Heart right ventricle (tissue), 16 donors: ENCODE measurements around the gene FUZ. TPM values are rescaled to one million over a fixed set of nuclear protein-coding genes. Genes with fewer than 3 reads are reported as not detected.
A peak's percentile ranks its signal among the peaks of the same experiment; 100 is the strongest.

Experiments
- ATAC-seq, 8 donors: fragments of 200-7000 bp; cut with Tn5 transposase; one replicate each; pipeline ENCODE4 v1.9.1; 2020; ENCODE audit warnings: mild to moderate bottlenecking in 8 of 8, moderate library complexity in 8 of 8, moderate number of reproducible peaks in 1 of 8
- DNase-seq, 2 donors: peaks; one replicate each; pipeline ENCODE4 v3.0.0-alpha.2; 2020
- H3K27ac ChIP-seq, 10 donors: fragments of 200-600 bp; sonication (generic) in 2 of 10; one replicate each; pipeline versions ENCODE4 v1.5.0 to v1.8.0; 2020 to 2022; ENCODE audit warnings: mild to moderate bottlenecking in 3 of 10
- H3K27me3 ChIP-seq, 7 donors: fragments of 200-600 bp; one replicate each; pipeline ENCODE4 v1.8.0; 2021 to 2022; ENCODE audit warnings: mild to moderate bottlenecking in 2 of 7
- H3K36me3 ChIP-seq, 9 donors: fragments of 200-600 bp; sonication (generic) in 1 of 9; one replicate each; pipeline versions ENCODE4 v1.5.0 to v1.8.0; 2020 to 2022; ENCODE audit warnings: mild to moderate bottlenecking in 2 of 9
- H3K4me1 ChIP-seq, 9 donors: fragments of 200-600 bp; sonication (generic) in 1 of 9; one replicate each; pipeline versions ENCODE4 v1.5.0 to v1.8.0; 2020 to 2022; ENCODE audit warnings: mild to moderate bottlenecking in 4 of 9
- H3K4me3 ChIP-seq, 10 donors: fragments of 200-600 bp; sonication (generic) in 2 of 10; one replicate each; pipeline versions ENCODE4 v1.5.0 to v1.8.0; 2020 to 2022; ENCODE audit warnings: mild to moderate bottlenecking in 7 of 10, moderate library complexity in 2 of 10
- H3K9me3 ChIP-seq, 11 donors: fragments of 200-600 bp in 10 of 11; sonication (generic) in 2 of 11; one replicate each; pipeline versions ENCODE4 v1.5.0 to v1.8.0; 2013 to 2022; ENCODE audit warnings: mild to moderate bottlenecking in 2 of 11, control low read depth in 1 of 11, moderate library complexity in 1 of 11
- WGBS, 2 donors: extraction: QIAGEN DNeasy Blood & Tissue Kit; methylation state at CpG; one replicate each; pipeline ENCODE4 v1.1.7; 2013; ENCODE audit warnings: inconsistent platforms in 1 of 2; 5-methylcytosine and 5-hydroxymethylcytosine counted together
- intact Hi-C, 10 donors: fragments of 100-400 bp; cut with DNase I; formaldehyde crosslinking; loops; one replicate each; pipeline versions ENCODE4 v1.11.1 to v1.14.2; 2022
- polyA plus RNA-seq, 2 donors: library from polyadenylated mRNA; stranded (reverse); fragments of 200-250 nt; gene quantifications; one replicate each; pipeline ENCODE4 v1.2.3, GENCODE V29; 2013
- total RNA-seq, 10 donors: library from RNA; stranded (reverse); fragmentation: NEBNext Ultra II Directional in 3 of 10; extraction: Animal tissue kit (Norgen Biotek cat#: 25700) in 3 of 10; gene quantifications; one replicate each; pipeline versions ENCODE4 v1.2.1 to v1.2.4, GENCODE V29; 2021 to 2023
- TF ChIP-seq, protein P1 (sequence below), 9 donors: fragments of 200-600 bp; sonication (generic) in 2 of 9; IDR thresholded peaks; one replicate each; pipeline versions ENCODE4 v1.5.0 to v1.8.0; 2021 to 2022; ENCODE audit warnings: antibody characterized with exemption in 9 of 9, mild to moderate bottlenecking in 5 of 9, moderate library complexity in 1 of 9
- donor health status: Arrhythmogenic right ventricular cardiomyopathy.
- donor health status: ischemic (EF 13 %, LVEDD 7.1; RV severe dilation, severe dysfunction).
- donor health status: healthy with polysubstance abuse.
- donor health status: DM: no; HTN: yes; CAD: no.
- donor health status: DM: no; HTN: no; CAD: no.
- donor health status: ischemic (EF 25% LVEDD 6.9; RV normal size, moderate dysfunction).
- donor health status: ischemic (EF 25% LVEDD 5.7; RV mildly dilated, moderate dysfunction).
- donor health status: healthy.
- donor health status: DM: yes; HTN: yes; CAD: no.
- donor health status: Ischemic cardiomyopathy.
- donor health status: ischemic (EF 35%, LVEDD 5.7; RV mildly dilated, moderate dysfunction).
- donor health status: nonischemic (EF 11% LVEDD 7.7; RV severe dilation, severe dysfunction).
- donor health status: DM: yes; HTN: yes; CAD: no.
- donor health status: PGD.
- donor health status: ischemic (EF 29% LVEDD 5.4; RV normal size, mild dysfunction).
- donor health status: nonischemic (EF 23%, LVEDD 6.1; RV moderate dilation, normal function).

Gene FUZ
- total and polyA plus RNA-seq, 12 donors, result 11.4 to 24.1 (median 14.9) TPM

DNA sequence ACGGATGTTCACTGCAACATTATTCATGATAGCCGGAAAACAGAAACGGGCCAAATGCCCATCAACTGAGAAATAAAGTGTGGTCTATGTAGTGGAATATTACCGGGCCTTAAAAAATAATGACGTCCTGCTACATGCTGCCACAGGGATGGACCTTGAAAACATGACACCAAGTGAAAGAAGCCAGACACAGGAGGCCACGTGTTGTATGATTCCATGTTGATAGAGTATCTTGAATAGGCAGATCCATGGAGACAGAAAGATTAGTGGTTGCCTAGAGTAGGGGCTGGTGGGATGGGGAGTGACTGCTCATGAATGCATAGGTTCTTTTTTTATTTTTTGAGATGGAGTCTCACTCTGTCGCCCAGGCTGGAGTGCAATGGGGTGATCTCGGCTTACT, 42.6 kb downstream of the FUZ start:
- Histone ChIP-seq H3K4me3 (no peak overlapping the region), H3K36me3 (peaks cover 0 to 34% (median 0%) of the 10 kb centered on the region in 9 donors), H3K9me3 (no peaks in the 10 kb centered on the region), H3K4me1 (peaks cover 4 to 47% (median 33%) of the 10 kb centered on the region in 9 donors), H3K27me3 (no peaks in the 10 kb centered on the region), H3K27ac (no peak overlapping the region)
- WGBS, 2 donors, result 79 to 84% methylated on average over 8 of the region's 8 CpGs
- ATAC-seq (no peak), DNase-seq (no peak)
- intact Hi-C loops, result no loop called here
- TF ChIP-seq, protein P1, sequence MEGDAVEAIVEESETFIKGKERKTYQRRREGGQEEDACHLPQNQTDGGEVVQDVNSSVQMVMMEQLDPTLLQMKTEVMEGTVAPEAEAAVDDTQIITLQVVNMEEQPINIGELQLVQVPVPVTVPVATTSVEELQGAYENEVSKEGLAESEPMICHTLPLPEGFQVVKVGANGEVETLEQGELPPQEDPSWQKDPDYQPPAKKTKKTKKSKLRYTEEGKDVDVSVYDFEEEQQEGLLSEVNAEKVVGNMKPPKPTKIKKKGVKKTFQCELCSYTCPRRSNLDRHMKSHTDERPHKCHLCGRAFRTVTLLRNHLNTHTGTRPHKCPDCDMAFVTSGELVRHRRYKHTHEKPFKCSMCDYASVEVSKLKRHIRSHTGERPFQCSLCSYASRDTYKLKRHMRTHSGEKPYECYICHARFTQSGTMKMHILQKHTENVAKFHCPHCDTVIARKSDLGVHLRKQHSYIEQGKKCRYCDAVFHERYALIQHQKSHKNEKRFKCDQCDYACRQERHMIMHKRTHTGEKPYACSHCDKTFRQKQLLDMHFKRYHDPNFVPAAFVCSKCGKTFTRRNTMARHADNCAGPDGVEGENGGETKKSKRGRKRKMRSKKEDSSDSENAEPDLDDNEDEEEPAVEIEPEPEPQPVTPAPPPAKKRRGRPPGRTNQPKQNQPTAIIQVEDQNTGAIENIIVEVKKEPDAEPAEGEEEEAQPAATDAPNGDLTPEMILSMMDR (IDR thresholded peaks at IDR 0.05), result no peak

- no peak for DNase-seq
- WGBS, 2 donors, result 37% methylated on average over 12 of the region's 12 CpGs
- Histone ChIP-seq H3K4me3 (peak overlapping the region; percentile 62 to 96 (median 84)), H3K27me3 (no peaks in the 10 kb centered on the region), H3K27ac (peak overlapping the region in 8 of 10 donors; percentile 85 to 93 (median 88)), H3K4me1 (peaks cover 4 to 42% (median 34%) of the 10 kb centered on the region in 9 donors), H3K9me3 (no peaks in the 10 kb centered on the region), H3K36me3 (peaks cover 0 to 19% (median 0%) of the 10 kb centered on the region in 9 donors)
- TF ChIP-seq, protein P1 (IDR thresholded peaks at IDR 0.05), result no peak
- intact Hi-C loops, result loop anchor here in 6 of 10 donors (5.0 kb wide), 5 partner anchors 39 to 109 kb away; partner anchors contain the start of genes AKT1S1 (in 2 of the 6), TBC1D17 (in 2 of the 6), FUZ (in 1 of the 6) and PRMT1 (in 1 of the 6)
- no peak for ATAC-seq
Observed at GRCh38 chr19:49767967-49768581, 45.0 kb downstream of the FUZ start.

GRCh38 chr19:49767381-49767780, 45.7 kb downstream of the FUZ start:
- H3K27me3 ChIP-seq, result no peaks in the 10 kb centered on the region
- H3K4me1 ChIP-seq, result peaks cover 4 to 42% (median 32%) of the 10 kb centered on the region in 9 donors
- WGBS, 2 donors, result 0 to 1% methylated on average over 9 of the region's 9 CpGs
- TF ChIP-seq, protein P1 (IDR thresholded peaks at IDR 0.05), result no peak
- DNase-seq, result no peak
- peak overlapping the region in 9 of 10 donors; percentile 80 to 93 (median 86) for H3K27ac ChIP-seq
- H3K9me3 ChIP-seq, result no peaks in the 10 kb centered on the region
- H3K36me3 ChIP-seq, result peaks cover 0 to 19% (median 0%) of the 10 kb centered on the region in 9 donors
- intact Hi-C loops, result loop anchor here in 6 of 10 donors (5.0 kb wide), 5 partner anchors 40 to 110 kb away; partner anchors contain the start of genes AKT1S1 (in 2 of the 6), TBC1D17 (in 2 of the 6), FUZ (in 1 of the 6) and PRMT1 (in 1 of the 6)
- H3K4me3 ChIP-seq, result peak overlapping the region; percentile 62 to 96 (median 84)
- no peak for ATAC-seq

DNA sequence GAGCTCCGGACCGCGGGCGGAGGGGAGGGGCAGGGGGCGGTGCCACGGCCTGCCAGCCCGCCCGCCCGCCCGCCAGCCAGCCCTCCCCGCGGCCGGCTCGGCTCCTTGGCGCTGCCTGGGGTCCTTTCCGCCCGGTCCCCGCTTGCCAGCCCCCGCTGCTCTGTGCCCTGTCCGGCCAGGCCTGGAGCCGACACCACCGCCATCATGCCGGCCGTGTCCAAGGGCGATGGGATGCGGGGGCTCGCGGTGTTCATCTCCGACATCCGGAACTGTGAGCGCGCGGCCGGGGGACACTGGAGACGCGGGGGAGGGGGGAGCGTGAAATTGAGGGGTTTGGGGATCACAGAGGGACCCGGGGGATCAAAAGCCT, 46.2 kb downstream of the FUZ start, which contains the start of gene AP2A1:
AP2A1 (plus strand) TSS at position 72 of the 370 bp plus-strand sequence; CDS start at position 205, 133 bp downstream.
- Histone ChIP-seq H3K36me3 (peaks cover 0 to 15% (median 0%) of the 10 kb centered on the region in 9 donors), H3K27me3 (no peaks in the 10 kb centered on the region), H3K27ac (peak within 1 kb of the TSS; percentile 81 to 97 (median 92)), H3K4me3 (peak within 1 kb of the TSS; percentile 62 to 96 (median 84)), H3K9me3 (no peaks in the 10 kb centered on the region), H3K4me1 (peaks cover 4 to 43% (median 33%) of the 10 kb centered on the region in 9 donors)
- TF ChIP-seq, protein P1 (IDR thresholded peaks at IDR 0.05), result no peak
- intact Hi-C loops, result loop anchor here in 6 of 10 donors (1.0 to 5.0 kb wide), 6 partner anchors 40 to 110 kb away; partner anchors contain the start of genes AKT1S1 (in 2 of the 6), TBC1D17 (in 2 of the 6), FUZ (in 1 of the 6) and PRMT1 (in 1 of the 6)
- no peak for ATAC-seq
- 1% methylated on average over 29 to 38 of the region's 38 CpGs for WGBS, 2 donors
- DNase-seq, result no peak
